ENCODE results near the gene CLCC1.

Gene CLCC1

GRCh38 chr1:108962681-108963051, 618 bp downstream of the CLCC1 start:
- TF ChIP-seq CTCF (IDR thresholded peaks at IDR 0.05; ENCODE audit: borderline replicate concordance, control extremely low read depth, extremely low read depth, insufficient read depth, missing control alignments): no peak
- no peak for DNase-seq (ENCODE audit: low spot score)
- in situ Hi-C loops (cut with MboI; ENCODE audit: low sequenced_read_pairs, unreplicated experiment): loop anchor here (25.0 kb wide), 1 partner anchor 100 kb away; the partner anchor contains the start of gene AKNAD1

GRCh38 chr1:108961752-108962486, 1.4 kb downstream of the CLCC1 start:
- no peak for TF ChIP-seq CTCF (IDR thresholded peaks at IDR 0.05; ENCODE audit: borderline replicate concordance, control extremely low read depth, extremely low read depth, insufficient read depth, missing control alignments)
- in situ Hi-C loops (cut with MboI; ENCODE audit: low sequenced_read_pairs, unreplicated experiment): loop anchor here (25.0 kb wide), 1 partner anchor 100 kb away; the partner anchor contains the start of gene AKNAD1
- DNase-seq (ENCODE audit: low spot score): no peak

- TF ChIP-seq CTCF (IDR thresholded peaks at IDR 0.05; ENCODE audit: borderline replicate concordance, control extremely low read depth, extremely low read depth, insufficient read depth, missing control alignments): no peak
- DNase-seq (ENCODE audit: low spot score): no peak
- in situ Hi-C loops (cut with MboI; ENCODE audit: low sequenced_read_pairs, unreplicated experiment): loop anchor here (25.0 kb wide), 1 partner anchor 99 kb away; the partner anchor contains the start of gene AKNAD1
These were observed 2.1 kb downstream of the CLCC1 start for GRCh38 chr1:108961198-108961597.

GRCh38 chr1:108960719-108961118, 2.6 kb downstream of the CLCC1 start:
- TF ChIP-seq CTCF (IDR thresholded peaks at IDR 0.05; ENCODE audit: borderline replicate concordance, control extremely low read depth, extremely low read depth, insufficient read depth, missing control alignments): no peak
- no peak for DNase-seq (ENCODE audit: low spot score)
- in situ Hi-C loops (cut with MboI; ENCODE audit: low sequenced_read_pairs, unreplicated experiment): loop anchor here (25.0 kb wide), 1 partner anchor 98 kb away; the partner anchor contains the start of gene AKNAD1

GRCh38 chr1:108957888-108958287, 5.4 kb downstream of the CLCC1 start:
- DNase-seq (ENCODE audit: low spot score): no peak
- in situ Hi-C loops (cut with MboI; ENCODE audit: low sequenced_read_pairs, unreplicated experiment): loop anchor here (25.0 kb wide), 1 partner anchor 96 kb away; the partner anchor contains the start of gene AKNAD1
- TF ChIP-seq CTCF (IDR thresholded peaks at IDR 0.05; ENCODE audit: borderline replicate concordance, control extremely low read depth, extremely low read depth, insufficient read depth, missing control alignments): no peak

GRCh38 chr1:108955881-108956280, 7.4 kb downstream of the CLCC1 start:
- in situ Hi-C loops (cut with MboI; ENCODE audit: low sequenced_read_pairs, unreplicated experiment): loop anchor here (25.0 kb wide), 1 partner anchor 94 kb away; the partner anchor contains the start of gene AKNAD1
- TF ChIP-seq CTCF (IDR thresholded peaks at IDR 0.05; ENCODE audit: borderline replicate concordance, control extremely low read depth, extremely low read depth, insufficient read depth, missing control alignments): no peak
- DNase-seq (ENCODE audit: low spot score): no peak

All from GM13976 (cell line).